Endothelial cell (in vitro differentiated cells): ENCODE measurements around the gene NKAIN1. TPM values are rescaled to one million over a fixed set of nuclear protein-coding genes. Genes with fewer than 3 reads are reported as not detected.

Experiments
- DNase-seq: peaks from one replicate; pipeline ENCODE4 v3.0.0; 2021; ENCODE audit warnings: low spot score
- H3K27ac Mint-ChIP-seq: one replicate; pipeline ENCODE4 v1.8.0; 2021; ENCODE audit warnings: mixed read lengths, inconsistent platforms; ENCODE audit not compliant: unreplicated experiment
- H3K27me3 Mint-ChIP-seq: one replicate; pipeline ENCODE4 v1.8.0; 2021; ENCODE audit warnings: mild to moderate bottlenecking, moderate library complexity, mixed read lengths, inconsistent platforms; ENCODE audit not compliant: unreplicated experiment
- H3K36me3 Mint-ChIP-seq: one replicate; pipeline ENCODE4 v1.8.0; 2021; ENCODE audit warnings: mild to moderate bottlenecking, low read depth, mixed read lengths, inconsistent platforms; ENCODE audit not compliant: unreplicated experiment
- H3K4me1 Mint-ChIP-seq: one replicate; pipeline ENCODE4 v1.8.0; 2021; ENCODE audit warnings: mild to moderate bottlenecking, mixed read lengths, inconsistent platforms; ENCODE audit not compliant: unreplicated experiment
- H3K4me3 Mint-ChIP-seq: one replicate; pipeline ENCODE4 v1.8.0; 2021; ENCODE audit warnings: mild to moderate bottlenecking, mixed read lengths, inconsistent platforms; ENCODE audit not compliant: unreplicated experiment
- H3K9me3 Mint-ChIP-seq: one replicate; pipeline ENCODE4 v1.8.0; 2021; ENCODE audit warnings: mixed read lengths, inconsistent platforms; ENCODE audit not compliant: unreplicated experiment
- CTCF ChIP-seq: fragments of 200-600 bp; sonication (generic); IDR thresholded peaks from one replicate; pipeline ENCODE4 v1.5.0; 2021; ENCODE audit warnings: antibody characterized with exemption; ENCODE audit not compliant: unreplicated experiment
- total RNA-seq: library from RNA; stranded (reverse); fragmentation: NEBNext Ultra II Directional; extraction: Animal tissue kit (Norgen Biotek cat#: 25700); gene quantifications from one replicate; pipeline ENCODE4 v1.2.1, GENCODE V29; 2021; ENCODE audit not compliant: unreplicated experiment

The NKAIN1 gene
- total RNA-seq, 1 donor from 2014 or later = 3.7 TPM

GRCh38 chr1:31208361-31208945 is 31.2 kb downstream of the NKAIN1 start:
- Mint-ChIP-seq H3K36me3 (no peaks in the 10 kb centered on the region), H3K27me3 (peaks cover 3% of the 10 kb centered on the region), H3K4me3 (no peak overlapping the region), H3K9me3 (no peaks in the 10 kb centered on the region), H3K27ac (no peak overlapping the region), H3K4me1 (peaks cover 12% of the 10 kb centered on the region)
- no peak for TF ChIP-seq CTCF
- peak; percentile 15 for DNase-seq

- peaks cover 3% of the 10 kb centered on the region for H3K27me3 Mint-ChIP-seq
- H3K36me3 Mint-ChIP-seq = no peaks in the 10 kb centered on the region
- no peak overlapping the region for H3K4me3 Mint-ChIP-seq
- DNase-seq = no peak
- no peak for TF ChIP-seq CTCF
- H3K4me1 Mint-ChIP-seq = peaks cover 12% of the 10 kb centered on the region
- no peaks in the 10 kb centered on the region for H3K9me3 Mint-ChIP-seq
- H3K27ac Mint-ChIP-seq = no peak overlapping the region
Observed at GRCh38 chr1:31207569-31207968, 32.1 kb downstream of the NKAIN1 start.

- no peak overlapping the region for H3K27ac Mint-ChIP-seq
- no peak for TF ChIP-seq CTCF
- peaks cover 3% of the 10 kb centered on the region for H3K27me3 Mint-ChIP-seq
- H3K9me3 Mint-ChIP-seq = no peaks in the 10 kb centered on the region
- peaks cover 12% of the 10 kb centered on the region for H3K4me1 Mint-ChIP-seq
- H3K4me3 Mint-ChIP-seq = no peak overlapping the region
- no peak for DNase-seq
- no peaks in the 10 kb centered on the region for H3K36me3 Mint-ChIP-seq
Observed at GRCh38 chr1:31207046-31207445, 32.6 kb downstream of the NKAIN1 start.

- DNase-seq = no peak
- TF ChIP-seq CTCF = no peak
- H3K9me3 Mint-ChIP-seq = no peaks in the 10 kb centered on the region
- no peak overlapping the region for H3K27ac Mint-ChIP-seq
- peaks cover 3% of the 10 kb centered on the region for H3K27me3 Mint-ChIP-seq
- H3K4me3 Mint-ChIP-seq = no peak overlapping the region
- peaks cover 4% of the 10 kb centered on the region for H3K4me1 Mint-ChIP-seq
- no peaks in the 10 kb centered on the region for H3K36me3 Mint-ChIP-seq
Observed at GRCh38 chr1:31203215-31203614, 36.5 kb downstream of the NKAIN1 start.

GRCh38 chr1:31201931-31202360 is 37.7 kb downstream of the NKAIN1 start:
- Mint-ChIP-seq H3K4me1 (no peaks in the 10 kb centered on the region), H3K9me3 (no peaks in the 10 kb centered on the region), H3K27me3 (peaks cover 3% of the 10 kb centered on the region), H3K4me3 (no peak overlapping the region), H3K36me3 (no peaks in the 10 kb centered on the region), H3K27ac (no peak overlapping the region)
- DNase-seq = no peak
- TF ChIP-seq CTCF = no peak
